Nephron progenitor cell (in vitro differentiated cells): ENCODE results near the gene PDE4B.

ENCODE experiments used
- DNase-seq: peaks from one replicate; pipeline ENCODE4 v3.0.0; 2021
- H3K27ac Mint-ChIP-seq: 2 replicates; pipeline ENCODE4 v1.8.0; 2021; ENCODE audit warnings: mild to moderate bottlenecking, moderate library complexity, mixed read lengths
- H3K27me3 Mint-ChIP-seq: 2 replicates; pipeline ENCODE4 v1.8.0; 2021; ENCODE audit warnings: mild to moderate bottlenecking, low read depth, mixed read lengths; ENCODE audit not compliant: poor library complexity
- H3K36me3 Mint-ChIP-seq: 2 replicates; pipeline ENCODE4 v1.8.0; 2021; ENCODE audit warnings: low read depth, mixed read lengths
- H3K4me1 Mint-ChIP-seq: 2 replicates; pipeline ENCODE4 v1.8.0; 2021; ENCODE audit warnings: mixed read lengths
- H3K4me3 Mint-ChIP-seq: 2 replicates; pipeline ENCODE4 v1.8.0; 2021; ENCODE audit warnings: mild to moderate bottlenecking, moderate library complexity, mixed read lengths
- H3K9me3 Mint-ChIP-seq: 2 replicates; pipeline ENCODE4 v1.8.0; 2021; ENCODE audit warnings: mild to moderate bottlenecking, moderate library complexity, mixed read lengths
- CTCF ChIP-seq: fragments of 200-600 bp; sonication (generic); IDR thresholded peaks from 2 replicates; pipeline ENCODE4 v1.5.0; 2021; ENCODE audit warnings: antibody characterized with exemption

PDE4B gene

GRCh38 chr1:66302815-66303214 is 510.1 kb downstream of the PDE4B start:
- no peak overlapping the region for H3K4me3 Mint-ChIP-seq
- no peaks in the 10 kb centered on the region for H3K36me3 Mint-ChIP-seq
- no peaks in the 10 kb centered on the region for H3K27me3 Mint-ChIP-seq
- DNase-seq: no peak
- no peak overlapping the region for H3K27ac Mint-ChIP-seq
- H3K4me1 Mint-ChIP-seq: no peaks in the 10 kb centered on the region
- no peak for TF ChIP-seq CTCF
- H3K9me3 Mint-ChIP-seq: no peaks in the 10 kb centered on the region

GRCh38 chr1:66303646-66304045 is 511.0 kb downstream of the PDE4B start:
- Mint-ChIP-seq H3K27me3 (no peaks in the 10 kb centered on the region), H3K4me1 (no peaks in the 10 kb centered on the region), H3K27ac (no peak overlapping the region), H3K36me3 (no peaks in the 10 kb centered on the region), H3K4me3 (no peak overlapping the region), H3K9me3 (no peaks in the 10 kb centered on the region)
- no peak for TF ChIP-seq CTCF
- no peak for DNase-seq

- H3K27me3 Mint-ChIP-seq: no peaks in the 10 kb centered on the region
- TF ChIP-seq CTCF: no peak
- no peak overlapping the region for H3K4me3 Mint-ChIP-seq
- no peaks in the 10 kb centered on the region for H3K36me3 Mint-ChIP-seq
- H3K9me3 Mint-ChIP-seq: no peaks in the 10 kb centered on the region
- no peaks in the 10 kb centered on the region for H3K4me1 Mint-ChIP-seq
- no peak overlapping the region for H3K27ac Mint-ChIP-seq
- DNase-seq: no peak
These were observed 511.4 kb downstream of the PDE4B start for GRCh38 chr1:66304128-66304527.

- no peak for TF ChIP-seq CTCF
These were observed 513.2 kb downstream of the PDE4B start for GRCh38 chr1:66305927-66306326.

GRCh38 chr1:66309006-66309741 is 516.5 kb downstream of the PDE4B start:
- H3K4me3 Mint-ChIP-seq: no peak overlapping the region
- no peaks in the 10 kb centered on the region for H3K4me1 Mint-ChIP-seq
- H3K9me3 Mint-ChIP-seq: no peaks in the 10 kb centered on the region
- H3K27me3 Mint-ChIP-seq: no peaks in the 10 kb centered on the region
- no peak overlapping the region for H3K27ac Mint-ChIP-seq
- DNase-seq: no peak
- no peaks in the 10 kb centered on the region for H3K36me3 Mint-ChIP-seq
- no peak for TF ChIP-seq CTCF

More at GRCh38 chr1:66305927-66306326, 513.2 kb downstream of the PDE4B start:
- Mint-ChIP-seq H3K27ac (no peak overlapping the region), H3K27me3 (no peaks in the 10 kb centered on the region), H3K4me1 (no peaks in the 10 kb centered on the region), H3K36me3 (no peaks in the 10 kb centered on the region), H3K9me3 (no peaks in the 10 kb centered on the region), H3K4me3 (no peak overlapping the region)
- no peak for DNase-seq

- no peaks in the 10 kb centered on the region for H3K27me3 Mint-ChIP-seq
- no peak overlapping the region for H3K4me3 Mint-ChIP-seq
- no peaks in the 10 kb centered on the region for H3K4me1 Mint-ChIP-seq
- H3K9me3 Mint-ChIP-seq: no peaks in the 10 kb centered on the region
- no peak for DNase-seq
- no peak for TF ChIP-seq CTCF
- H3K27ac Mint-ChIP-seq: no peak overlapping the region
- no peaks in the 10 kb centered on the region for H3K36me3 Mint-ChIP-seq
These were observed 518.4 kb downstream of the PDE4B start for GRCh38 chr1:66311092-66311491.
